ENCODE measurements around the gene ANKS3.

GRCh38 chr16:4767872-4768548 is 33.9 kb upstream of the ANKS3 start:
- TF ChIP-seq CTCF (conservative IDR thresholded peaks at IDR 0.05 in 1 of 2, IDR thresholded peaks at IDR 0.05 in 1 of 2; ENCODE audit: extremely low read depth in 1 of 2, insufficient read depth in 1 of 2, low read depth in 1 of 2, low read length in 2 of 2) = no peak
- no peak for TF ChIP-seq EZH2 (IDR thresholded peaks at IDR 0.05; ENCODE audit: borderline replicate concordance, low read length)

Measured in mammary epithelial cell (primary cell).